HCT116 (cell line): ENCODE results near the gene SLC16A13. TPM values are rescaled to one million over a fixed set of nuclear protein-coding genes. Genes with fewer than 3 reads are reported as not detected.

Experiments
- ATAC-seq: fragments of 200-7000 bp; cut with Tn5 transposase; 2 replicates; pipeline ENCODE4 v1.9.1; 2020; ENCODE audit warnings: mild to moderate bottlenecking, moderate library complexity
- BruUV-seq: library from RNA; stranded (reverse); fragments of 400-500 nt; replicated peaks from 2 replicates; lab custom pipeline; 2021; lab: Mats Ljungman, UMichigan
- CTCF ChIA-PET: fragments of 300-600 bp; sonication (Branson Sonifier 250); formaldehyde crosslinking; loops from one replicate; lab custom pipeline; 2021; ENCODE audit warnings: antibody characterized with exemption; lab: Charles Lee
- POLR2A ChIA-PET: fragments of 300-600, 350-600 bp; sonication (Branson Sonifier 250); formaldehyde crosslinking; loops from one replicate; lab custom pipeline; 2021; ENCODE audit warnings: antibody characterized with exemption; lab: Charles Lee
- RAD21 ChIA-PET, 2 experiments: fragments of 300-600 bp; sonication (Branson Sonifier 250); formaldehyde crosslinking; loops; one replicate each; lab custom pipeline; 2023; ENCODE audit warnings: low total read pairs in 2 of 2; ENCODE audit not compliant: uncharacterized antibody in 2 of 2, unreplicated experiment in 2 of 2, low non-redundant PET in 1 of 2; lab: Charles Lee
- DNase-seq: peaks from one replicate; pipeline ENCODE4 v3.0.0-alpha.2; 2010; ENCODE audit warnings: low read depth, low spot score
- H2AFZ ChIP-seq: fragments of 200-600 bp; shearing (Covaris generic), sonication (generic); 2 replicates; pipeline ENCODE4 v1.6.1; 2017; ENCODE audit warnings: low read depth, mixed run types, mixed read lengths, antibody characterized with exemption, low read length; ENCODE audit not compliant: poor library complexity, severe bottlenecking
- H3K27ac ChIP-seq: 2 replicates; pipeline ENCODE4 v1.5.1; 2012; ENCODE audit warnings: low read depth, low read length
- H3K27me3 ChIP-seq: fragments of 200-600 bp; sonication (generic); 2 replicates; pipeline ENCODE4 v1.6.1; 2016; ENCODE audit warnings: mixed run types, low read length, mixed read lengths; ENCODE audit not compliant: insufficient read depth
- H3K36me3 ChIP-seq, 2 experiments: fragments of 200-500 bp in 1 of 2; fragments of 200-600 bp in 1 of 2; sonication (Bioruptor generic) in 1 of 2; sonication (generic) in 1 of 2; 2 replicates each; pipeline versions ENCODE4 v1.5.1 to v1.6.1; 2014 to 2016; ENCODE audit warnings: low read length in 2 of 2, inconsistent platforms in 1 of 2, mixed read lengths in 1 of 2, mixed run types in 1 of 2; ENCODE audit not compliant: insufficient read depth in 2 of 2, control insufficient read depth in 1 of 2
- H3K4me1 ChIP-seq, 2 experiments: fragments of 200-600 bp in 1 of 2; sonication (generic) in 1 of 2; 2 replicates each; pipeline versions ENCODE4 v1.5.1 to v1.6.1; 2012 to 2017; ENCODE audit warnings: low read length in 2 of 2, inconsistent platforms in 1 of 2, mild to moderate bottlenecking in 1 of 2, mixed read lengths in 1 of 2, mixed run types in 1 of 2, moderate library complexity in 1 of 2; ENCODE audit not compliant: insufficient read depth in 2 of 2, control insufficient read depth in 1 of 2
- H3K4me2 ChIP-seq: fragments of 200-600 bp; sonication (generic); 2 replicates; pipeline ENCODE4 v1.6.1; 2017; ENCODE audit warnings: mixed run types, low read length, mixed read lengths
- H3K4me3 ChIP-seq, 2 experiments: fragments of 200-600 bp in 1 of 2; sonication (generic) in 1 of 2; replicated peaks in 1 of 2; 2 replicates each; pipeline ENCODE4 v1.5.1; 2011 to 2016; ENCODE audit warnings: low read length in 2 of 2, control low read depth in 1 of 2, low read depth in 1 of 2, mild to moderate bottlenecking in 1 of 2, mixed read lengths in 1 of 2, mixed run types in 1 of 2
- H3K79me2 ChIP-seq: fragments of 200-600 bp; sonication (generic); 2 replicates; pipeline ENCODE4 v1.6.1; 2017; ENCODE audit warnings: mild to moderate bottlenecking, mixed run types, low read length, moderate library complexity, mixed read lengths; ENCODE audit not compliant: insufficient read depth
- H3K9ac ChIP-seq: fragments of 200-600 bp; sonication (generic); 2 replicates; pipeline ENCODE4 v1.6.1; 2016; ENCODE audit warnings: low read length, mixed read lengths
- H3K9me2 ChIP-seq: fragments of 200-600 bp; sonication (generic), shearing (Covaris generic); 2 replicates; pipeline ENCODE4 v1.6.1; 2017; ENCODE audit warnings: mixed run types, mild to moderate bottlenecking, moderate library complexity; ENCODE audit not compliant: insufficient read depth
- H3K9me3 ChIP-seq, 2 experiments: fragments of 200-500 bp in 1 of 2; fragments of 200-600 bp in 1 of 2; sonication (Bioruptor generic) in 1 of 2; sonication (generic) in 1 of 2; 2 replicates each; pipeline ENCODE4 v1.6.1; 2014 to 2017; ENCODE audit warnings: low read length in 2 of 2, mixed read lengths in 2 of 2, inconsistent platforms in 1 of 2, low read depth in 1 of 2, mild to moderate bottlenecking in 1 of 2, mixed run types in 1 of 2, moderate library complexity in 1 of 2; ENCODE audit not compliant: control insufficient read depth in 1 of 2, insufficient read depth in 1 of 2
- H4K20me1 ChIP-seq: fragments of 200-600 bp; sonication (generic), shearing (Covaris generic); 2 replicates; pipeline ENCODE4 v1.6.1; 2017; ENCODE audit warnings: mixed run types, mild to moderate bottlenecking, moderate library complexity; ENCODE audit not compliant: insufficient read depth
- CBX3 ChIP-seq: IDR thresholded peaks from 2 replicates; pipeline ENCODE4 v1.6.1; 2012; ENCODE audit warnings: low read depth
- CEBPB ChIP-seq: IDR thresholded peaks from 2 replicates; pipeline ENCODE4 v1.6.1; 2012; ENCODE audit warnings: low read depth
- CTCF ChIP-seq, 3 experiments: fragments of 200-600 bp in 1 of 3; sonication (generic) in 1 of 3; IDR thresholded peaks in 2 of 3; conservative IDR thresholded peaks in 1 of 3; 2 replicates each; pipeline ENCODE4 v1.5.1; 2012 to 2017; ENCODE audit warnings: low read depth in 2 of 3, low read length in 2 of 3, antibody characterized with exemption in 1 of 3, borderline replicate concordance in 1 of 3, control low read depth in 1 of 3, mild to moderate bottlenecking in 1 of 3, mixed read lengths in 1 of 3, mixed run types in 1 of 3, moderate library complexity in 1 of 3; ENCODE audit not compliant: insufficient read depth in 1 of 3
- EZH2 ChIP-seq: fragments of 200-600 bp; sonication (generic); IDR thresholded peaks from 2 replicates; pipeline ENCODE4 v1.6.1; 2017; ENCODE audit warnings: antibody characterized with exemption, mixed run types
- POLR2A ChIP-seq: IDR thresholded peaks from 2 replicates; pipeline ENCODE4 v1.7.0; 2011; ENCODE audit warnings: borderline replicate concordance; ENCODE audit not compliant: insufficient read depth, insufficient read length; ENCODE audit errors: extremely low read depth
- RAD21 ChIP-seq: IDR thresholded peaks from 2 replicates; pipeline ENCODE4 v1.6.1; 2012; ENCODE audit warnings: low read depth, mild to moderate bottlenecking
- SRF ChIP-seq: IDR thresholded peaks from 2 replicates; pipeline ENCODE4 v1.6.1; 2012; ENCODE audit warnings: low read depth
- intact Hi-C: fragments of 100-400 bp; cut with micrococcal nuclease; formaldehyde crosslinking; loops from 2 replicates; pipeline ENCODE4 v1.10.0; 2022
- total RNA-seq: library from RNA; stranded (reverse); gene quantifications from one replicate; pipeline ENCODE4 v1.2.1, GENCODE V29; 2021; ENCODE audit not compliant: unreplicated experiment

The SLC16A13 gene
- total RNA-seq, 1 experiment from 2014 or later = 6.8 TPM

- Histone ChIP-seq H3K36me3 (peaks cover 4 to 14% of the 10 kb centered on the region in 2 experiments; a peak in 3 of 4 replicates), H3K4me3 (no peak overlapping the region), H3K4me2 (no peak overlapping the region), H3K9ac (no peak overlapping the region), H2AFZ (no peak overlapping the region), H3K79me2 (peaks cover 6% of the 10 kb centered on the region), H4K20me1 (peaks cover 4% of the 10 kb centered on the region; the same call in 1 of the 2 replicates), H3K27me3 (no peaks in the 10 kb centered on the region), H3K9me2 (no peaks in the 10 kb centered on the region), H3K4me1 (no peaks in the 10 kb centered on the region), H3K9me3 (no peaks in the 10 kb centered on the region), H3K27ac (no peak overlapping the region)
- POLR2A ChIA-PET = interaction anchor here (0.8 to 1.4 kb wide), 4 partner anchors 8 to 338 kb away, joined by 3 to 7 read pairs (median 4); partner anchors contain the start of gene ALOX12
- CTCF ChIA-PET = interaction anchor here (0.8 to 3.4 kb wide), 21 partner anchors 8 to 568 kb away, joined by 3 to 84 read pairs (median 5); partner anchors contain the start of genes ALOX12 and SLC16A13
- TF ChIP-seq CEBPB (no peak), EZH2 (no peak), POLR2A (no peak), CBX3 (no peak)
- ATAC-seq (no peak), DNase-seq (no peak)
- intact Hi-C loops = loop anchor here (1.0 to 2.0 kb wide), 2 partner anchors 92 to 161 kb away; no protein-coding TSS in a partner anchor
- BruUV-seq = no TSS peak
- RAD21 ChIA-PET = interaction anchor here (1.0 to 1.7 kb wide), 5 partner anchors 89 to 302 kb away, joined by 3 to 7 read pairs (median 3); no protein-coding TSS in a partner anchor
These were observed 32.1 kb upstream of the SLC16A13 start for GRCh38 chr17:7003745-7004144.

DNA sequence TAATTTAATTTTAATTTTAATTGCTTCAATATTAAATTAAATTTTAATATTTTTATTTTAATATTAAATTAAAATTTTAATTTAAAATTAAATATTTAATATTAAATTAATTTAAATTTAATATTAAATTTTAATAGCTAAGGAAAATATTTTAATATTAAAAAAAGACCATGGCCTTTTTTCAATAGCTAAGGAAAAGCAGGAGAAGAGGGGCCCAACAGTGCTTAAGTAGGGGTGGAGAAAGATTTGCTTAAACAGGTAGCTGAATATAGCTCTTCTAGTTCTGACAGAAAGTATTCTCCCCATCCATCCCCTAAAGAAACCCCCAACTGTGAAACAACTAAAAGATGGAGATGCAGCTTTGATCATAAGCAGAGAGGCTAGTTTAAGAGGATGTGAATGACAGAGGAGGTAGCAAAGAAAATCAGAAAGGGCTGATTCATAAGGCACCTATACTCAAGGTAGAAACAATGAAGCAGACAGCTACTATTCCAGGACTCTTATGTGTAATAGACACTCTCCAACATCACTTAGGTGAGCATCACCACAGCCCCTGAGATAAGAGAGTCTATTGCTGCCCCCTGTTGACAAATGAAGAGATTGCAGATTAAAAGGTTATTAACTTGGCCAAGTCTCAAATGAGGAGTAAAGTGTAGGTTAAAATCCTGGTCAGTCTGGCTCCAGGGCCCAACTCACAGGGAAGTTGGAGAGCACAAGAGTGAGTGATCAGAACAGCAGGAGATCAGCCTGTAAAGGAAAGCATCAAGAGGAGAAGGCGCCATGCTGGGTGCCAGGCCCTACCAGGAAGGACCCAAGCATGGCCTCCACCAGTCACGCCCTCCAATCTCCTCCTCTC lies 31.2 kb upstream of the SLC16A13 start:
- TF ChIP-seq RAD21 = peak; percentile 91
- peak; percentile 66 to 83 (median 82) for TF ChIP-seq CTCF (IDR thresholded peaks at IDR 0.05 in 2 of 3, conservative IDR thresholded peaks at IDR 0.05 in 1 of 3; ENCODE audit: borderline replicate concordance in 1 of 3, insufficient read depth in 1 of 3, low read depth in 2 of 3, low read length in 2 of 3)
- no peak for TF ChIP-seq SRF
- TF ChIP-seq, all 23 proteins: peak for 2
- POLR2A ChIA-PET = interaction anchor here (0.8 to 1.4 kb wide), 4 partner anchors 9 to 339 kb away, joined by 3 to 7 read pairs (median 4); partner anchors contain the start of gene ALOX12
- H3K27me3 ChIP-seq = no peaks in the 10 kb centered on the region
- no peaks in the 10 kb centered on the region for H3K9me3 ChIP-seq
- peak; percentile 87 for ATAC-seq
- H3K9ac ChIP-seq = no peak overlapping the region
- intact Hi-C loops = loop anchor here (1.0 to 2.0 kb wide), 2 partner anchors 93 to 162 kb away; no protein-coding TSS in a partner anchor
- H2AFZ ChIP-seq = no peak overlapping the region
- H3K27ac ChIP-seq = no peak overlapping the region
- H3K9me2 ChIP-seq = no peaks in the 10 kb centered on the region
- peak; percentile 56 for DNase-seq
- CTCF ChIA-PET = interaction anchor here (0.6 to 3.4 kb wide), 32 partner anchors 9 to 569 kb away, joined by 3 to 84 read pairs (median 4); partner anchors contain the start of genes ALOX12, C17orf100, MED31 and SLC16A13
- no peaks in the 10 kb centered on the region for H3K4me1 ChIP-seq
- no peak overlapping the region for H3K4me3 ChIP-seq
- no peak overlapping the region for H3K4me2 ChIP-seq
- H3K79me2 ChIP-seq = peaks cover 10% of the 10 kb centered on the region
- RAD21 ChIA-PET = interaction anchor here (1.0 to 1.7 kb wide), 6 partner anchors 90 to 339 kb away, joined by 3 to 7 read pairs (median 4); no protein-coding TSS in a partner anchor
- H4K20me1 ChIP-seq = peaks cover 4% of the 10 kb centered on the region; the same call in 1 of the 2 replicates
- peaks cover 0 to 9% of the 10 kb centered on the region in 2 experiments; a peak in 2 of 4 replicates for H3K36me3 ChIP-seq
- BruUV-seq = no TSS peak
